ENCODE results near the gene CDHR2.

CDHR2 gene

DNA sequence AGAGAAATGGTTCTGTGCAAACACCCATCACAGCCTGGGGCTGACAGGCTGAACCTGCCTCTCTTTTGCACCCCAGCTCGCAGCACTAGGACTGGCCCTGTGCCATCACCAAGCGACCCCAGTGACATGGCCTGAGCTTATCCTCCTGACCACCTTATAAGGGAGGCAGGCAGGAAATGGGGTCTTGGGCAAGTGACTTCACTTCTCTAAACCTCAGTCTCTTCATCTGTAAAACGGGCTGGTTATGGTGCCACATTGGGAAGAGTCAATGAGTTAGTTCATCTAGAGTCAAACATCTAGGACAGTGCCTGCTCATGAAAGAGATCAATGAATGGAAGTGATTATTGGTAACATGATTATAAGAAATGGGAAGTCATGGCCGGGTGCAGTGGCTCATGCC is 75.0 kb downstream of the CDHR2 start:
- DNase-seq: no peak

DNA sequence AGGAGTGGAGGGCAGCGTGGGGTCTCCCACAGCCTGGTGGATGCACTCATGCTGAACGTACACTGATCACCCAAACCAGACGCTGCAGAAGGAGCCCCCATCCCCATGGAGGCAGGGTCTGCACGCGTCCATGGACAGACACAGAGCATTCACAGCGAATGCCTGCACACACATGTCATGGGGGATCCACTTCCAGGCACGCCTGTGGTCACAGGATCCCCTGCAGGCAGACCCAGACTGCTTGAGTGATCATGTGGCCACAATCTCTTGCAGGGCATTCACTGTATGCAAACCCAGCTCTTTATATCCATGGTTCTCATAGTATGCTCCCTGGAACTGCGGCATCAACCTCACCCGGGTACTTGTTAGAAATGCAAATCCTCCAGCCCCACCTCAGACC is 75.8 kb downstream of the CDHR2 start:
- no peak for DNase-seq

DNA sequence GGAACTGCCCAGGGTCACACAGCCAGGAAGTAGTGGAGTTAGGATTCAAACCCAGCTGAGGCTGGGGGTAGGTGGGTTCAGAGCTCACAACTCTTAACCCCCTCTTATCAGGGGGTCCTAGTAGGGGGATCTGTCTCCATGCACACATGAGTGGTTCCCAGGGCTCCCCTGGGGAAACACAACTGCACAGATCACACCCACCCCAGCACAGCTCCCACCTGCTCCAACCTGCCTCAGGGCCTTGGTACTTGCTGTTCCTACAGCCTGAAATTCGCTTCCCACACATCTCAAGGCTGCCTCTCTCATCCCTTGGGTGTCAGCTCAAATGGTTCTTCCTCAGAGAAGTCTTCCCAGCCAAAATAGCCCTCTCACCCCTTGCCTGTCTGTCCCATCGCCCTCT is 76.4 kb downstream of the CDHR2 start:
- DNase-seq: no peak

DNA sequence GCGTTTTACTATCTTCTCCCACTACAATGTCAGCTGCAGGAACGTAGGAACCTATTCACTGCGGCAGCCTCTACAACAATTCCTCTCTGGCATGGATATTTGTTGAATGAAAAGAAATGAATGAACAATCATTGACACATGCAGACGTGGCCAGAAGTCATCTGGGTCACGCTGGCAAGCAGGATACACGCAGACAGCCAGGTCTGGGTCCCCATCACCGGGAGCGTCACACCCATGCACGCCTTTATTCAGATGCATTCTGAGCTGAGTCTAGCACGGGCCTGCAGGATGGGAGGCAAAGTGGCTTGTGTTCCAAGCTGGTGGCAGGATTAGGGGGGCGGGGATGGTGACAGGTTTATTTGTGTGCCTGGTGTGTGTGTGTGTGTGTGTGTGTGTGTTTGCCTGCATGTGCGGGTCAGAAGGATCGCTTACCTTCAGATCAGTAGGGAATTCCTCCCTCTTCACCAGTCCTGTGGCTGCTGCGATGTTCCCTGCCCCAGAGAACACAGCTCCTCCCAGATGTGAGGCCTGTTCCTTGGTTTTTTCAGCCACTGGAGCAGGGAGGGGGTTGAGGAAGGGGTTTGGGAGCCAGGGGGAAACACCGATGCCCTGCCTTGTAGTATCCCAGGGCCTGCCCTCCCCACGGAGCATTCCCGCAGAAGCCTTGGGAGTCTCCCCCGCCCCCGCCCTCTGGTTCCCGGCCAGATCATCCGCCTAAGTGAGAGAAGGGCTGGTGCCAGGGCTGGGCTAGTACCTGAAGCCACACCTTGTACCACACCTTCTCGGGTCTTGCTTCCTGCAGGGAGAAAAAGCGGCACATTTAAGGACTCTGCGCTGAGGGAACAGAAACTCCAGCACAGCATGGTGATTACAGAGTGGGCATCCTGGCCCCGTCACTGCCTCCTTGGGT is 77.1 kb downstream of the CDHR2 start:
- DNase-seq: no peak

DNA sequence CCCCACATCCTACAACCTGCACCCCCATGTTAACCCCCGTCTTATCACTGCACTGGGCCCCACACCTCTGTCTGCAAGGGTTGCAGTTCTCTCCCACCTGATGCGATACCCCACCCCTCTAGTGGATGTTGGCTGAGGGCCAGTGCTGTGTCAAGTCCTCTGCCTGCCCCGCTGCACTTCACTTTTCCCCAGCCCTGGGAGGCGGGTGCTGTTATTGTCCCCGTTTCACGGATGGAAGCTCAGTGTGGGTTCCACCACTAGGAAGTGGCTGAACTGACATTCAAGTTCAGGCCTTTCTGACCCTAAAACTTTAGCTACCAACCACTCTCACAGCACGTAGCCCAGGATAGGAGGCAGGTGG is 77.7 kb downstream of the CDHR2 start:
- DNase-seq: no peak

DNA sequence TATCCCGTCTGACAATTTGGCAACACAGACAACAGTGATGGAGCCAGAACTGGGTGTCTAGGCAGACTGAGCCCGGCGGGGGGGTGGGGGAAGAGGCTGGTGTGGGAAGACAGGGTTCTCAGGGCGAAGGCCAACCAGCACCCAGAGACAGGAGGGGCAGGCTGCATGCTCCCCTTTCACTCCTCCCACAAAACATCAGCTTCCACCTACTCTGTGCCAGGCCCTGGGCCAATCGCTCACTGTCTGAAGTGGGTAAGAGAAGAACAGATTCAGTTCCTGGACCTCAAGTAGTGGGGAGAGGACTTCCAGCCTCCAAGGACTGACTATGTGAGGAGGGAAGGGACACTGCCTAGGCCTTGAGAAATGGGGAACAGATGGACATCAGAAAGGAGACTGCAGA is 78.4 kb downstream of the CDHR2 start:
- no peak for DNase-seq

DNA sequence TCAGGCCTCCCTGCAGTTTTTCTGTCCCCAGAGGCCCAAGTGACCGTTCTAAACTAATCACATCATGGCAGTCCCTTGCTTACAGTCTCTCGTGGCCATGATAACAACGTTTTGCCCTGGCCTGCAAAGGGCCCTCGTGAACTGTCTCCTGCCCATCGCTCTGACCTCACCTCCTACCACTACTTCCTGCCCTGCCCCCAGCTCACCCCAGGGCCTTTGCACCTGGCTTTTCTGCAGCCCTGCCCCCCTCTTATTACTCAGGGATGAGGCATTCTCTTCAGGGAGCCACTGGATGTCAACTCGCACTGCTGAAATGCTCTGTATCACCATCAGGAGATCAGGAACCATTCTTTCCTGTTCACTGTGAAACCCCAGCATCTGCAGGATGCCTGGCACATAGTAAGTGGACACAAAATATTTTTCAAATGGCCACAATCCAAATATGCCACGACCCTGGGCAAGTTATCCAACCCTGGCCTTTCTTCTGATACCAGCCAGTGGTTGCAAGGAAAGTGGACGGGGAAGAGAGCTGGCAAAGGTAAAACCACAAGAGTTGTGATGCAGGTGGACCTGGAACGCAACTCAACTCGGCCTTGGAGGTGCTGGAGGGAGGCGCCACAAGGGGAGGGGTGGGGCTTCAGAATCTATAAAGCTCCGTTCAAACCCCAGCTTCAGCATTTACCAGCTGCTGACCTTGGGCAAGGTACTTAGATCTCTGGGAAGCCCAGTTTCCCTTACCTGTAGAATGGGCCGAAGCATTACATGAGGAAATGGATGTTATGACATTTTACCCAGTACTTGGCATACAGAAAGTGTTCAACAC is 79.5 kb downstream of the CDHR2 start:
- no peak for DNase-seq

DNA sequence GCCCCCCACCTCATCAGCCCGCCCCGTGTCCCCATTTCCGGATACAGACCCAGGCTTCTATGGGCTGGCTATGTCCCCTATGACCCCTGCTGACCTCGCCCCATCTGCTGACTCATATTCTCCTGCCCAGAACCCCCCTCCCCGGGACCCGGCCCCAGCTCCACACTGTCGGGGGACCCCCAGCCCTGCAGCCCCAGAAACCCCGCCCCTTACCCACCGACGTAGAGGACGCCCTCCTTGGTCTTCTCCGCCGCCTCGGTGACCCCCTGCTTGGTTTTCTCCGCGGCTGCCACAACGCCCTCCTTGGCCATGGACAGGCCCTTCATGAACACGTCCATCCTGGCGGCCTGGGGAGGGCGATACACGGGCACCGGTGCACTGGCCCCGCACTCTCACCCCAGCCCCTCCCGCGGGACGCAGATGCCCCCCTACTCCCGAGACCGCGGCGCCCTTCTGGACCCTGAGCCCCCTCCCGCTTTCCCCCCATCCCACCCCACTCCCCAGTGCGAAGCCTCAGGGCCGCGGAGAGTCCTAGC is 80.2 kb downstream of the CDHR2 start:
- DNase-seq: no peak

DNA sequence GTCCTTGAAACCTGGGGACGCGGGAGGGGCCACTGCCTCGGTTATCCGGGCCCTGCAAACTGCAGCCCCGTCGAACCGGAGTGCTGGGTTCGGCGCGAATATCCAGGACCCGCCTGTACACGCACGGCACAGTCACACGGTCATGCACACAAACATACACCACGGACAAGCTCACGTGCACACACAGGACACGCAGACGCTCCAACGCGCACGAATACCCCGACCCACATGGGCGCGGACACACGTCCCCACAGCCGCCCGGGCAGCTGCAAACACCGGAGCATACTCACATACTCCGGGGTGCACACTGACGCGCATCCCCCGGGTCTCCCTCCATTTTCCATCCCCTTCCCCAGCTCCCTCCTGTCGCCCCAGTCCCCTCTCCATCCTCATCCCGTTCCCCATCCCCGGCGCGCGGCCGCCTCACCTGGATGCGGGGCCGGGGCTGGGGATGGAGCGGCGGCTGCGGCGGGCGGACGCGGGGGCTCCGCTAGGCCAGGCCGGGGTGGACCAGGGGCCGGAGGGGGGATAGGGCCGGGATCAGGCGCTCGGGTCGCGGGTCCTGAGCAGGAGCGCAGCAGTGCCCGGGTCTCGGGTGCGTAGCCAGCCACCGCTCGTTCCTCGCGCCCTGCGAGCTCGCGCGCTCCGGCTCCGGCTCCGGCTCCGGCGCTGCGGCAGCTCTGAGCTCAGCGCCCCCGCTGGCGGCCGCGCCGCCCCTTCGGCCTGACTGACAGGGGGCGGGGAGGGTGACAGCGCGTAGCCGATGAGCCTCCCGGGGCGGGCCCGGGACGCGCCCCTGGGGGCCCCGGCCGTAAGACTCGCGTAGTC is 80.9 kb downstream of the CDHR2 start, which contains the start of the genes EIF4E1B and SNCB:
TSS of gene EIF4E1B (plus strand) at position 823 of the 828 bp plus-strand sequence. CDS start 12,113 bp downstream, outside the sequence.
TSS of gene SNCB (minus strand) at position 682 of the 828 bp plus-strand sequence. CDS start 880 bp downstream, outside the sequence.
- peak; percentile 38 for DNase-seq

DNA sequence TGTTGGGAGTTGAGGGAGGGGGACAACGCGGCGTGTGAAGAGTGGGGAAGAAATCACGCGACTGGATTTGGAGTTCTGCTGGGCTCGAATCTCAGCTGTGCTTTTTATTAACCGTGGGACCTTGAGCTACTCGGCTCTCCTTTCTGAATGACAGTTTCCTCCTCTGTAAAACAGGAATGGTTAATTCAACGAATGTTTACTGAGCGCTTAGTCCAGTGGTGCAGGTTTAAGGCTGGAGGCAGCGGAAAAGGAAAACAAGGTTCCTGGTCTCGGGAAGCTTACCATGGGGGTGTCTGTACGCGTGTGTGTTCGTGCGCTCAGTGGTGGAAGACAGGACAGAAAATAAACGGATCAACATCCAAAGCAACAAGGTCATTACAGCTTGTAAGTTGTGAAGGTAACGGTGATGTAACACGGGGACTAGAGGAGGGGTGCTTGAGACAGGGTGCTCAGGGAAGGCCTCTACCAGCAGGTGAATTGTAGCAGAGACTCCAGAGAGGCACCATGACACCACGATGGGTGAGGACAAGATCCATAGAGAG is 81.6 kb downstream of the CDHR2 start:
- DNase-seq: no peak

DNA sequence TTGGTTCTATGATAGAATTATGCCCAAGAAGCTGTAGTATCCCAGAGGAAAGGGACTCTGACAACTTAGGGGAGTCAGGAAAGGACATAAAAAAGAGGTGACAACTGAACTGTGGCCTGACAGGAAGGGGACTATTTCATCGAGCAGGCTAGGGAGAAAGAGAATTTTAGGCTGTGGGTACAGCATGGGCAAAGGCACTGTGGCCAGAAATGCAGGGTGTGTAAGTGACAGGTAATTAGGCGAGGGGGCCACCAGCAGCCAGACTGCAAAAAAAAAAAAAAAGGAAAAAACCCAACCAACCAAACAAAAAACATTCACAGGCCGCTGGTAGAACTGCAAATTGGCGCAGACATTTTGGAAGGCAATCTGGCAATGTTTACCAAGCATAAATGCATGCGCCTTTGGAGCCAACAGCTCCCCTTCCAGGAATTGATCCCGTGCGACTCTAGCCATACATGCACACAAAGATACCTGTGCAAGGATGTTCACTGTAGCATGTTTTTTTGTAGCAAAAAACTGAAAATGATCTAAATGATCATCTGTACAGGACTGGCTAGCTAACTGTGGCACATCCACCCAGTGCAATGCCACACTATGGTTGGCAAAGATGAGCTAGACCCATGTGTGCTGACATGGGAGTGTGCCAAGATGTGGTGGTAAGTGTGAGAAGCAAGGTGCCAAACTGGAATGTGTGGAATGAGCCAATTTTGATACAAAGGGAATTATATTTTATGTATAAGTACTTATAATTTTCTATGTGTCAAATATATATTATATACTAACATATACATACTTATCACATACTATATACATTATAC is 82.5 kb downstream of the CDHR2 start:
- no peak for DNase-seq

DNA sequence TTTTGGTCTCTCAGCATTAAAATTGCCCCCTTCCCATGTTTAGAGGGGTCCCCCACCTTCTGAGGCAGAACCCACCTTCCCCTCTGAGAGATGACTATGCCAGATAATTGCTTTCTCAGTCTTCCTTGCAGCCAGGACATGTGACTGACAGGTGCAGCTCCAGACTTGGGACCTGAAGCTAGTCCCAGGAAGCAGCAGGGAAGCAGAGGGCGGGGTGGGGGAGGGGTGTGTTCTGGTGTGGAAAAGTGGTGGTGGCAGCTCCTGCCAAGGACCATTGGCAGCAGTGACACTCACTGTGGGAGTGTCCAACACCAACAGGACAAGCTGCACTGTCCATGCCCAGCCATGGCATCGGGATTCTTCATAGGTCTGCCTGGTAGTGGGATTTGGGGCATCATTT is 83.6 kb downstream of the CDHR2 start:
- no peak for DNase-seq

DNA sequence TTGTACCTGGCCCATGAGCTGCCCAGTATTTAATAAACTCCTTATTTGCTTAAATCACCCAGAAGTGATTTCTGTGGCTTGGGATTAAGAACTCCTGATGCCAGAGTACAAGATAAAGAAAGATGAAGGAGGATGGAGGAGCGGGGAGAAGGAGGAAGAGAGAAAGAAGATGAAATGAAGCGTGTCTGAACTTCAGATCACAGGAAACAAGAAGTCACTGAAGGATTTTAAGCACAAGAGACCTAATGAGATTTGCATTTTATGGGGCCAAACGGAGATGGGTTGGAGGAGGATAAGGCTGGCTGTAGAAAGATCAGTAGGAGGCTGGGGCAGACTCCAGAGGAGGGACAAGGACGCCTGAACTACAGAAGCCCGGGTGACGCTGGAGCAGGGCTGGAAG is 84.5 kb downstream of the CDHR2 start:
- DNase-seq: no peak

DNA sequence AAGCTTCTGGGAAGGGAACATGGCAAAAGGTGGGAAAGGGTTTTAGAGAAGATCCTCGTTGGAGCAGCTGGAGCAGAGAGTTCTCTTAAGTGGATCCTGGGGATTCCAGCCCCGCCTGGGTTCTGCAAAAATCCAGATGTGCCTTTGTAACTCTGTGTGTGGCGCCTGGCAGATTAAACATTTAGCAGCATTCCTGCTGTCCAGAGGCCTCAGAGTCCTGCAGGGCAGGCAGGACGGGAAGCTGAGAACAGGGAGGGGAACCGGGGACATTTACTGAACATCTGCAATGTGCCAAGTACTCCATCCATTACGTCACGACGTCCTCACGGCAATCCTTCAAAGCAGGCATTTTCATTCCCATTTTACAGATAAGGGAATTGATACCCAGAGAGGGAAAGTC is 87.3 kb downstream of the CDHR2 start:
- peak; percentile 20 for DNase-seq

DNA sequence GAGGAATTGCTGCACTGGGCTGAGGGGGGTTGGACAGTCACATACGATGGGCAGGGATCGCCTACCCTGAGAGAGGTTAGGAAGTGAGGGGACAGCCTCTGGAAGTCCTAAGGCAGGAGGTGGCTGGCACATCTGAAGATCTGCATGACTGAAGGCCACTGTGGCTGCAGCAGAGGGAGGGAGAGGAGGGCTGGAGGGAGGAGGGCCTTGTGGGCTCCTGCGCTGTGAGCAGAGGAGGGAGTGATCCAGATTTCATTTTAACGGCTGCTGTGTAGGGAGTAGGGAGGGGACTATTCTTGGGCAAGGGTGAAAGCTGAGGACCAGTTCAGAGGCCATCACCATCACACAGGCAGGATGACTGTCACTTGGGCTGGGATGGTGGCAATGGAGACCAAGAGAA is 88.4 kb downstream of the CDHR2 start:
- no peak for DNase-seq

DNA sequence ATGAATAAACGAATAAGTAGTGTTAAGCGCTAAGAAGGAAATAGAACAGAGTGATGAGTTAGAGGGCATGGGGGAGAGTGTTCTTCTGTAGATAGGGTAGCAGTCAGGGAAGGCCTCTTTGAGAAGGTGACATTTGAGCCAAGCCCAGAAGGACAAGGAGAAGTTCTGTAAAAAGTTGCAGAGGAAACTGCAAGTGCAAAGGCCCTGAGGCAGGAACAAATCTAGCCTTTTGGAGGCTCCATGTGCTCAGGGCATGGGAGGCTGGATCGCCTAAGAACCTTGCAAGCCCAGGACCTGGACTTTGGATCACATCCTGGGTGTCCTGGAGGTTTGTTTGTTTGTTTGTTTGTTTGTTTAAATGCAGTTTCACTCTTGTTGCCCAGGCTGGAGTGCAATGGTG is 89.3 kb downstream of the CDHR2 start:
- no peak for DNase-seq

DNA sequence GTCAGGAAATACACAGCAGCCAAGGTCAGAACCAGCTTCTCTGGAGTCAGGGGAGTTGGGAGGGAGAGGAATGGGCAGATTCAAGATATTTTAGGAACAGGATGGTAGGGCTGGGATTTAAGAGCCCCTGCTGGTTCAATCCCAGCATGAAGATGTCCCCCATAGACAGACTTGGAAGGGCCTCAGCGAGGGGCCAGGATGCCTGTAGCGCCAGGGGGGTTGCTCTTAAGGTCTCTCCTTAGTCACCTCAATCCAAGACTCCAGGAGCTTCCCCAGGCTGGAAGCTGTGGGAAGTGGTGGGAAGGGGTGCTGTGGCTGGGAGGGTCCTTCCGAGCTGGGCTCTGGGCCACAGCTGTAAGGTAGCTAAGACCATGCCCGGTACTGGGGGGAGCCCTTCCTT is 90.1 kb downstream of the CDHR2 start:
- DNase-seq: no peak

DNA sequence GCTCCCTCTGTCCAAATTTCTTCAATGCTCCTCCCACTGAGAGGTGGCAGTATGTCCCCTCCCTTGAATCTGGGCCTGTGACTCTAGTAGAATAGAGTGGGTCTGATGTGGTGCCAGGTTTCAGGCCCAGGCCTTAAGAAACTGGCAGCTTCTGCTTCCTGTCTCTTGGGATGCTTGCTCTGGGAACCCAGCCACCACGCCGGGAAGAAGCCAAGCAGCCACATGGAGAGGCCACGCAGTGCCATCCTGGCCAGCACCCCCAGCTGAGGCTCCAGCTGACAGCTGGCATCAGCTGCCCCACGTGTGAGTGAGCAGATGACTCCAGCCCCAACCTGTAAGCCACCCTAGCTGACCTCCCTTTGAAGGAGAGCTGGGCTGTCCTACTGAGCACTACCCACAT is 90.8 kb downstream of the CDHR2 start:
- DNase-seq: peak; percentile 12

DNA sequence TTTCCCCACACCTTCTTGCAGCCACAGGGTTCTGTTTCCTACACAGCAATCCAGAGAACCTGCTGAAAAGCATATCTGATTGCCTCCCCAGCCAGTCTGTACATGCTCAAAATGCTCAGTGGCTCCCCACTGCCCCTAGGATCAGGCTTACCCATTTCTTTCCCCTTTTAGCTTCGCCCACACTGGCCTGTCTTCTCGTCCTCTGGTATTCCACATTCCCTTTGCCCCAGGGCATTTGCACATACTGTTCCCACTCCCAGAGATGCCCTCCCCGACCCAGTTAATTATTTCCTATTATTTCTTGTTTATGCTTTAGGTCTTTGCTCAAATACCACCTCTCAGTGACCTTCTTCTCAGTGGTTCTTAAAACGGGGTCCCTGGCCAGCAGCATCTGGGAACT is 91.5 kb downstream of the CDHR2 start:
- no peak for DNase-seq

DNA sequence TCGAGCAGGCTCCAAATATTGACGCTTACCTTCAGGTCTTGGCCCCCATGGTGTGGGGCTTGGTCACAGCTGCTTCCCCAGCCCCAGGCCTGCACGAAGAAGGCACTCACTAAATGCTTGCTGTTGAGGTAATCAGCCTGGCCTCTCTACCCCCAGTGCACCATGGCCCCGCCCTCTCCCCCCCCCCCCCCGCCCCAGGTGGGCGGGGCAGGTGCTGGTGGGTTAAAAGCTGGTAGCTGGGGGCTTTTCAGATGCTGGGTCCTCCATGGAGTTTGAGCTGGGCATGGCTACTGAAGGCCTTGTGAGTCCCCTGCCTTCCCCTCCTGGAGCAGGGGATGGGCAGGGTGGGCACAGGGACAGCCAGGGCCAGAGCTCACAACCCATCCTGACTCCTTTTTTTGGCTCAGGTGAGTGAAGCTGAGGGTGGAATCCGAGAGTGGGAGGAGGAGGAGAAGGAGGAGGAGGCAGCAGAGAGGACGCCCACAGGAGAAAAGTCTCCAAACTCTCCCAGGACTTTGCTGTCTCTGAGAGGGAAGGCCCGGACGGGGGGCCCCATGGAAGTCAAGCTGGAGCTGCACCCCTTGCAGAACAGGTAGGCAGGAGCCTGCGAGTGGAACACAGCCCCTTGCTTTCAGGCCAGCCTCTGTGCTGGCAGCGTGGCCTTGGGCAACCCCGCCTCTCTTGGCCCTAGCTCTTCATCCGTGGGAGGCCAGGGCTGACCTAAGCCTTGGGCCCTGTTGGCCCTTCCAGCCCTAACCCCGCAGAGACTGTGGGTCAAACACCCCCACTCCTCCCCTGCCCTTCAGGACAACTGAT is 93.7 kb downstream of the CDHR2 start:
- DNase-seq: no peak

Measured in fibroblast of skin of scalp (primary cell).